GM12891 (cell line): ENCODE results near the gene CHCHD10.
A peak's percentile ranks its signal among the peaks of the same experiment; 100 is the strongest.
"Not testable (repeated sequence)": the region's sequence is repeated elsewhere in the genome, so short reads cannot be mapped to it uniquely, and the experiment has no call there.

ENCODE experiments used
- DNase-seq: peaks from one replicate; pipeline ENCODE4 v3.0.0; 2011; ENCODE audit warnings: low spot score; ENCODE audit not compliant: insufficient read length
- FAIRE-seq: peaks from 2 replicates; lab custom pipeline; 2011; peaks lifted over from hg19 to GRCh38; lab: Jason Lieb, UNC
- PAX5 ChIP-seq: IDR thresholded peaks from 2 replicates; pipeline ENCODE4 v1.6.1; 2011; ENCODE audit warnings: low read length, moderate library complexity, mild to moderate bottlenecking; ENCODE audit not compliant: insufficient read depth, severe bottlenecking
- POLR2A ChIP-seq: IDR thresholded peaks from 2 replicates; pipeline ENCODE4 v1.6.1; 2011; ENCODE audit warnings: low read depth, low read length, control low read depth
- POLR2AphosphoS5 ChIP-seq: IDR thresholded peaks from 2 replicates; pipeline ENCODE4 v1.6.1; 2011; ENCODE audit warnings: low read depth, low read length, control low read depth
- POU2F2 ChIP-seq: IDR thresholded peaks from 2 replicates; pipeline ENCODE4 v1.6.1; 2011; ENCODE audit warnings: low read depth, mild to moderate bottlenecking, control low read depth, low read length, moderate library complexity
- SPI1 ChIP-seq: IDR thresholded peaks from 2 replicates; pipeline ENCODE4 v1.6.1; 2011; ENCODE audit warnings: low read depth, low read length, control low read depth
- TAF1 ChIP-seq: IDR thresholded peaks from 2 replicates; pipeline ENCODE4 v1.6.1; 2011; ENCODE audit warnings: low read depth, low read length, control low read depth

CHCHD10 gene

DNA sequence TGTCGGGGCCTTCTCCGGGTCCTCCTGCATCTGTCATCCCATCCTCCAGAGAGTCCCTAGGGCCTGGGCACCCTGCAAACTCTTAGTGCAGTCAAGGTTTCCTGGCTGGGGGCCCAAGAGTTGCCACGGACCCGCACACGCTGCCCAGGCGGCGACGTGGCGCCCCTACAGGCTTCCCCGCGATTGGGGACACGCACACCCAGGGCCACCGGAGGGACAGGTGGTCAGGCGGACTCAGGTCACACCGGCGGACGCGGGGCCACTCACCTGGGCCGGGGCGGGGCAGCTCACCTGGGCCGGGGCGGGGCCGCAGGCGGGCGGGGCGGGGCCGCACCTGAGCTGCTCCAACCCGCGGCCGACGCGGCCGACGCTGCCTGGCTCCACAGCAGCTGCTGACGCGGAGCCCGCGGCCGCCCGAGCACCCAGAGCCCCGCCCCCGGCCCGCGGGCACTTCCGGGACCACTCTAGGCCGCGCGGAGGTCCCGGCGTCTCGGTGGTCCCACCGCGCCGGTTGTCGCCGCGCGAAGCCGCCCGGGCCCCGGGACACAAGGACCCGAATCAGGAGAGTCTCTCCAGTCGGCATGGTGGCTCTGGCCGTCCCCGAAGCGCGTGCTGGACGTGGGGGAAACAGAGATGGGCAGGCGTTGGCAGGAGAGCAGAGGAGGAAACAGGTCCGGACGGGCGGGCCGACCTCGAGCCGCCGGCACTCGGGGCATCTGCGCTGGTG lies 16.9 kb downstream of the CHCHD10 start, which contains the start of gene ZNF70:
Gene ZNF70, minus strand, starts transcription at position 399 of the 727 bp plus-strand sequence. CDS start 5,972 bp downstream, outside the sequence.
- FAIRE-seq (peak; percentile 90), DNase-seq (peak; percentile 88)
- peak; percentile 43; the same call in 1 of the 2 replicates for TF ChIP-seq TAF1
- no peak for TF ChIP-seq SPI1
- no peak for TF ChIP-seq POLR2AphosphoS5

DNA sequence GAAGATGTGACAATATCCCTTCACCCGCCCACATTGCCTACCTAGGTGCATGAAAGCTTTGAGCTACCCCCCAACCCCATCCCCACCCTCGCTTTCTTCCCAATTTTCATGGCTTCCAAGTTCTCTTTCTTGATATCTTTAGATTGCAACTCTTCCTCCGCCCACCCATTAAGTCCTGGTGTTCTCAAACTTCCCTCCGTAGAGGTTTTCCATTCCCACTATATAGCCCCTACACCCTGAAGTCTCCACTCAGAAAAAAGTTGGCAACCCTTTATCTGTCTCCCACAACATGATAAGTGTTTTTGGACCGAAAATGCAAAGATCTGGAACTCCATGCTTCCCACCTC lies 17.4 kb downstream of the CHCHD10 start:
- TF ChIP-seq POLR2AphosphoS5 (no peak), PAX5 (no peak), POU2F2 (no peak), TAF1 (no peak), SPI1 (no peak), POLR2A (no peak)
- no peak for FAIRE-seq

DNA sequence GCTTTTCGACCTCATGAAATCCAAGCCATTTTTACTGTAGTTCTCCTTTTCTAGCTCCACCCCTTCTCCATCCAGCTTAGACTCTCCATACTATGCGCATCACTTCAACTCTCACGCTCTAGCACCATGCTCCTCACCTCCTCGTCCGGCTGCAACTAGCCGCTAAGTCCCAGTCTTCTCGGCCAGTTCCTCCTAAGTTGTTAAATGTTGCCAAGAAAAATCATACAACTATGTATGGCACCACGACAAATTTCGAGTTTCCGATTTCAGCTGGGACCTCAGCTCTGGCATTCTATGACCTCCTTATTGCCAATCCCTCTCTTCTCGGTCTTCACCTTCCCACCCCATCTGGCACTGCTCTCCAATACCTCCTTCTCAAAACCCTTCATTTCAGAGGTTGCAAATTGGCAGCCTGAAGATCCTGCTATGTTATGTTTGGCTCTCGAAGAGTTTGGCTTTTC lies 17.9 kb downstream of the CHCHD10 start:
- DNase-seq (no peak), FAIRE-seq (peak; percentile 9)
- TF ChIP-seq SPI1: no peak
- TF ChIP-seq TAF1: no peak
- TF ChIP-seq PAX5: no peak
- no peak for TF ChIP-seq POLR2AphosphoS5
- TF ChIP-seq POU2F2: no peak
- TF ChIP-seq POLR2A: no peak

More for the DNA sequence above, 17.4 kb downstream of the CHCHD10 start:
- DNase-seq: no peak

DNA sequence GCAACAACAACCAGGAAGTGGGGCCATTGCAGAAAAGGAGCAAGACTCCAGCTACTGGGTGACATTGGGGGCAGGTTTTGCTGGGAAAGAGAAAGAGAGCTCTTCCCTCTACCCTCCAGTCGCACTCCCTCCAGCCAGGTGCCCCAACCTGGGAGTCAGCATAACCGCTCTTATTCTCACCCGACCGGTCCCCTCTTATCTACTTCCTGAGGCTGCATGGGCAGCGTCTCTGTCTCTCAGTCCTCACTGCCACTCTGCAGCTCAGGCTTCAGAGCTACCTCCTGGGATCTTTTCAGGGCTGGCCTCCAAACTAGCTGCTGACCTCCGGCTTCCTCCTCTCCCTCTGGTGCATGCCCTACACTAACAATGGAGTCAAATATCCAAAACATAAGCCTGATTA lies 22.0 kb downstream of the CHCHD10 start:
- no peak for DNase-seq
- no peak for FAIRE-seq
- TF ChIP-seq TAF1: no peak
- TF ChIP-seq SPI1: no peak
- TF ChIP-seq POU2F2: no peak
- no peak for TF ChIP-seq POLR2AphosphoS5
- no peak for TF ChIP-seq POLR2A
- TF ChIP-seq PAX5: no peak

DNA sequence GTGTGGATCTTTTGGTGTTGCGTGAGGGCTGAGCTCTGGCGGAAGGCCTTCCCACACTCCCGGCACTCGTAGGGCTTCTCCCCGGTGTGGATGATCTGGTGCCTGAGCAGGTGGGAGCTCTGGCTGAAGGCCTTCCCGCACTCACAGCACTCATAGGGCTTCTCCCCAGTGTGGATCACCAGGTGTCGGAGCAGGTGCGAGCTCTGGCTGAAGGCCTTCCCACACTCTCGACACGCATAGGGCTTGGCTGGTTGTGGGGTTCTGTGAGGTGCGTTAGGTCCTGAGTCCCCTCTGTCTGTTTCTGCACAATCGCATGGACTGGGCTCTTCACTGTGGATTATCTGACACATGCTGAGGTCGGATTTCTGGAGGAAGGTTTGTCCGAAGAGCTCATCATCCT lies 23.3 kb downstream of the CHCHD10 start:
- FAIRE-seq (no peak), DNase-seq (no peak)
- TF ChIP-seq POLR2AphosphoS5 (no peak), SPI1 (no peak), POLR2A (no peak), POU2F2 (no peak), PAX5 (no peak), TAF1 (no peak)

GRCh38 chr22:23744001-23744400 lies 23.8 kb downstream of the CHCHD10 start:
- DNase-seq (no peak), FAIRE-seq (no peak)
- TF ChIP-seq POU2F2 (no peak), POLR2AphosphoS5 (no peak), TAF1 (no peak), PAX5 (no peak), SPI1 (no peak), POLR2A (no peak)

DNA sequence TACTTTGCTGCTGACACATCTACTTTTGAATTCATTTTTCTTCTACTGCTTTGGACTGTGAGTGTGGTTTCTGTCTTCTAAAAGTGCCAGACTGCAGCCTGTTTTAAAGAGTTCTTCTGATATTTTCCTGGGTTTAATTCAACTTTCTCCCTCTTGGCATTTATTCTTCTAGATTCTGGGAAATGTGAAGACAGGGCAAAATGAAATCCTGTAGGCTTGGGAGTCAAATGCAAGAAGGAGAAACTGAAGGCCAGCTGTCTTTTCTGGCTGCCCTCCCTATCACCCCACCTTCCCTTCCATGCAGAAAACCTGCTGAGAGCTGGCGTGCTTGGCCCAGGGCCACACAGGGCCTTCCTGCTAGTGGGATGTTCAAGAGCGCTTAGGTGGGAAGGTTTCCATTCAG lies 24.5 kb downstream of the CHCHD10 start:
- no peak for TF ChIP-seq POLR2AphosphoS5
- TF ChIP-seq POLR2A: no peak
- TF ChIP-seq SPI1: no peak
- no peak for TF ChIP-seq TAF1
- TF ChIP-seq POU2F2: no peak
- TF ChIP-seq PAX5: no peak
- DNase-seq: no peak
- FAIRE-seq: no peak

DNA sequence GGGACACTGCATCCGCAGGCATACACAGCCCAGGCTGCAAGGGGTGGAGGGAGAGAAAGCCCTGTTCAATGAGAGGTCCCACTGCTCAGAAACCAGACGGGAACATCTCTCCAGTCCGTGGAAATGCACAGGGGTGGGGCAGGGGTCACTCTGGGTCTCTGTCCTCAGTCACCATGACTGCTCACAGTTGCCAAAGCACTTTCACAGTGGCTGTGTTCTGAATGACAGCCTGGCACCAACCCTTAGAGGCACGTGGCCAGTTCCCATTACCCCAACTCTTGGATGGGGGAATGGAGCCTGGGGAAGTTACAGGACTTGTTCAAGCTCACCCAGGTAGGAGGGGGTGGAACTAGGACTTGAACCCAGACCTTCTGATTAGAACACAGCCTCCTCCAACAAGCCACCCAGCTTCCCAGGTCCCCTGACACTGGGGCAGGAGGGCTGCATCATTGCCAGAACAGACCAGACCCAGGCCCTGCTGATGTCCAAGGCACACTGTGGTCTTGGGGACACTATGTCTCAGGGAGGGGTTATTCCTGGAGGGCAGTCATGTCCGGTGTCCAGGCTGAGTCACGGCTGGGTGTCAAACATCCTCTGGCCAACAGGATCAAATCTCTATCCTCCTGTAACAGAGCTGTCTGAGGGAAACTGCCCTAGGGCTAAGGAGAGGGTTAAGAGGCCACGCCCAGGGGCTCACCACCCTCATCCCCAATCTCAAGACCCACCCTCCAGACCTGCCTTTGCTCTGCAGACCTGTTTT lies 25.1 kb downstream of the CHCHD10 start:
- no peak for TF ChIP-seq POU2F2
- TF ChIP-seq SPI1: no peak
- TF ChIP-seq TAF1: no peak
- TF ChIP-seq POLR2A: no peak
- TF ChIP-seq PAX5: no peak
- no peak for TF ChIP-seq POLR2AphosphoS5
- DNase-seq (no peak), FAIRE-seq (no peak)

- no peak for TF ChIP-seq SPI1
- no peak for TF ChIP-seq TAF1
- TF ChIP-seq POLR2A: no peak
- FAIRE-seq (no peak), DNase-seq (no peak)
Observed at GRCh38 chr22:23737696-23738095, 30.1 kb downstream of the CHCHD10 start.

- FAIRE-seq, DNase-seq: not testable (repeated sequence)
Observed at GRCh38 chr22:23728108-23728507, 39.7 kb downstream of the CHCHD10 start.
